ENCODE results near the gene MAPK10.

The MAPK10 gene

GRCh38 chr4:86368433-86368832 is 8.6 kb upstream of the MAPK10 start:
- Histone ChIP-seq H3K27me3 (ENCODE audit: control insufficient read depth, low read length) (no peaks in the 10 kb centered on the region), H3K4me2 (ENCODE audit: low read length) (no peak overlapping the region), H4K20me1 (ENCODE audit: control insufficient read depth, insufficient read depth, low read depth, low read length) (no peaks in the 10 kb centered on the region), H3F3A (ENCODE audit: control insufficient read depth, insufficient read depth) (no peaks in the 10 kb centered on the region), H3K4me3 (ENCODE audit: low read length) (no peak overlapping the region), H3K79me2 (ENCODE audit: control insufficient read depth, low read length) (no peaks in the 10 kb centered on the region), H3K27ac (ENCODE audit: low read depth, low read length) (no peak overlapping the region), H3K9me2 (replicated peaks; ENCODE audit: control insufficient read depth, low read length) (no peaks in the 10 kb centered on the region; the same call in 1 of the 2 replicates), H3K36me3 (ENCODE audit: control insufficient read depth, low read length) (no peaks in the 10 kb centered on the region), H3K9me3 (ENCODE audit: control insufficient read depth, insufficient read depth, low read length) (no peaks in the 10 kb centered on the region), H3K4me1 (ENCODE audit: control insufficient read depth, low read length) (no peaks in the 10 kb centered on the region)
- TF ChIP-seq EZH2phosphoT487 (IDR thresholded peaks at IDR 0.05; ENCODE audit: borderline replicate concordance, low read length): no peak
- TF ChIP-seq CTCF (IDR thresholded peaks at IDR 0.05; ENCODE audit: low read depth, low read length, poor library complexity, severe bottlenecking): no peak

GRCh38 chr4:86367577-86367976 is 7.7 kb upstream of the MAPK10 start:
- no peaks in the 10 kb centered on the region for H3K36me3 ChIP-seq (ENCODE audit: control insufficient read depth, low read length)
- no peak overlapping the region for H3K27ac ChIP-seq (ENCODE audit: low read depth, low read length)
- H3K9me2 ChIP-seq (replicated peaks; ENCODE audit: control insufficient read depth, low read length): no peaks in the 10 kb centered on the region; the same call in 1 of the 2 replicates
- H3F3A ChIP-seq (ENCODE audit: control insufficient read depth, insufficient read depth): no peaks in the 10 kb centered on the region
- H3K27me3 ChIP-seq (ENCODE audit: control insufficient read depth, low read length): no peaks in the 10 kb centered on the region
- H4K20me1 ChIP-seq (ENCODE audit: control insufficient read depth, insufficient read depth, low read depth, low read length): no peaks in the 10 kb centered on the region
- no peaks in the 10 kb centered on the region for H3K4me1 ChIP-seq (ENCODE audit: control insufficient read depth, low read length)
- H3K4me2 ChIP-seq (ENCODE audit: low read length): no peak overlapping the region
- TF ChIP-seq CTCF (IDR thresholded peaks at IDR 0.05; ENCODE audit: low read depth, low read length, poor library complexity, severe bottlenecking): no peak
- TF ChIP-seq EZH2phosphoT487 (IDR thresholded peaks at IDR 0.05; ENCODE audit: borderline replicate concordance, low read length): no peak
- H3K9me3 ChIP-seq (ENCODE audit: control insufficient read depth, insufficient read depth, low read length): no peaks in the 10 kb centered on the region
- no peak overlapping the region for H3K4me3 ChIP-seq (ENCODE audit: low read length)
- no peaks in the 10 kb centered on the region for H3K79me2 ChIP-seq (ENCODE audit: control insufficient read depth, low read length)

- H3K79me2 ChIP-seq (ENCODE audit: control insufficient read depth, low read length): no peaks in the 10 kb centered on the region
- H3K4me1 ChIP-seq (ENCODE audit: control insufficient read depth, low read length): no peaks in the 10 kb centered on the region
- no peaks in the 10 kb centered on the region for H3K9me3 ChIP-seq (ENCODE audit: control insufficient read depth, insufficient read depth, low read length)
- H3K9me2 ChIP-seq (replicated peaks; ENCODE audit: control insufficient read depth, low read length): no peaks in the 10 kb centered on the region; the same call in 1 of the 2 replicates
- H3K4me3 ChIP-seq (ENCODE audit: low read length): no peak overlapping the region
- TF ChIP-seq CTCF (IDR thresholded peaks at IDR 0.05; ENCODE audit: low read depth, low read length, poor library complexity, severe bottlenecking) (no peak), EZH2phosphoT487 (IDR thresholded peaks at IDR 0.05; ENCODE audit: borderline replicate concordance, low read length) (no peak)
- no peaks in the 10 kb centered on the region for H3K27me3 ChIP-seq (ENCODE audit: control insufficient read depth, low read length)
- H3F3A ChIP-seq (ENCODE audit: control insufficient read depth, insufficient read depth): no peaks in the 10 kb centered on the region
- H3K36me3 ChIP-seq (ENCODE audit: control insufficient read depth, low read length): no peaks in the 10 kb centered on the region
- H3K27ac ChIP-seq (ENCODE audit: low read depth, low read length): no peak overlapping the region
- no peaks in the 10 kb centered on the region for H4K20me1 ChIP-seq (ENCODE audit: control insufficient read depth, insufficient read depth, low read depth, low read length)
- no peak overlapping the region for H3K4me2 ChIP-seq (ENCODE audit: low read length)
Observed at GRCh38 chr4:86366920-86367319, 7.1 kb upstream of the MAPK10 start.
